GM23338 (cell line): Measurements from ENCODE around the gene ZDHHC3. TPM values are rescaled to one million over a fixed set of nuclear protein-coding genes. Genes with fewer than 3 reads are reported as not detected.

Experiments
- ATAC-seq: fragments of 200-7000 bp; cut with Tn5 transposase; 3 replicates; pipeline ENCODE4 v1.9.1; 2020
- DNase-seq: peaks from one replicate; pipeline ENCODE4 v3.0.0-alpha.2; 2015; ENCODE audit warnings: low spot score
- H2AFZ ChIP-seq: fragments of 200-600 bp; sonication (generic); 2 replicates; pipeline ENCODE4 v1.8.0; 2016; ENCODE audit warnings: antibody characterized with exemption, mild to moderate bottlenecking, moderate library complexity
- H3F3A ChIP-seq: fragments of 200-600 bp; sonication (generic); replicated peaks from 2 replicates; pipeline ENCODE4 v1.8.0; 2017; ENCODE audit warnings: antibody characterized with exemption, mixed run types, low read depth
- H3K27ac ChIP-seq: fragments of 200-600 bp; sonication (generic); 2 replicates; pipeline ENCODE4 v1.6.1; 2016; ENCODE audit warnings: low read depth
- H3K27me3 ChIP-seq: fragments of 200-600 bp; sonication (generic); 2 replicates; pipeline ENCODE4 v1.8.0; 2016; ENCODE audit warnings: mild to moderate bottlenecking, mixed run types, moderate library complexity; ENCODE audit not compliant: insufficient read depth
- H3K36me3 ChIP-seq: fragments of 200-600 bp; sonication (generic); 2 replicates; pipeline ENCODE4 v1.8.0; 2016; ENCODE audit warnings: mild to moderate bottlenecking; ENCODE audit not compliant: insufficient read depth
- H3K4me1 ChIP-seq: fragments of 200-600 bp; sonication (generic); 2 replicates; pipeline ENCODE4 v1.8.0; 2016; ENCODE audit warnings: mild to moderate bottlenecking, moderate library complexity; ENCODE audit not compliant: insufficient read depth
- H3K4me2 ChIP-seq: fragments of 200-600 bp; sonication (generic); 2 replicates; pipeline ENCODE4 v1.7.1; 2017; ENCODE audit warnings: mixed run types
- H3K4me3 ChIP-seq: fragments of 200-600 bp; sonication (generic); 2 replicates; pipeline ENCODE4 v1.6.1; 2016; ENCODE audit warnings: mixed run types
- H3K79me2 ChIP-seq: fragments of 200-600 bp; sonication (generic); replicated peaks from 2 replicates; pipeline ENCODE4 v1.8.0; 2017; ENCODE audit warnings: mild to moderate bottlenecking; ENCODE audit not compliant: insufficient read depth
- H3K9me2 ChIP-seq: fragments of 200-600 bp; sonication (generic); 2 replicates; pipeline ENCODE4 v1.8.0; 2017; ENCODE audit not compliant: insufficient read depth
- H4K20me1 ChIP-seq: fragments of 200-600 bp; sonication (generic); replicated peaks from 2 replicates; pipeline ENCODE4 v1.8.0; 2017; ENCODE audit warnings: mild to moderate bottlenecking; ENCODE audit not compliant: insufficient read depth
- H3K27ac Mint-ChIP-seq: 2 replicates; pipeline ENCODE4 v1.8.0; 2020; ENCODE audit warnings: inconsistent platforms, mild to moderate bottlenecking, moderate library complexity, mixed read lengths
- H3K27me3 Mint-ChIP-seq: 3 replicates; pipeline ENCODE4 v1.8.0; 2022; ENCODE audit warnings: low read depth, mild to moderate bottlenecking, moderate library complexity, mixed read lengths, inconsistent platforms; ENCODE audit not compliant: insufficient read depth, poor library complexity
- H3K36me3 Mint-ChIP-seq: 3 replicates; pipeline ENCODE4 v1.8.0; 2021; ENCODE audit warnings: low read depth, mild to moderate bottlenecking, inconsistent platforms, moderate library complexity, mixed read lengths
- H3K4me1 Mint-ChIP-seq: 3 replicates; pipeline ENCODE4 v1.8.0; 2020; ENCODE audit warnings: mild to moderate bottlenecking, inconsistent platforms, mixed read lengths
- H3K4me3 Mint-ChIP-seq: 3 replicates; pipeline ENCODE4 v1.8.0; 2021; ENCODE audit warnings: moderate library complexity, mild to moderate bottlenecking, inconsistent platforms, mixed read lengths
- H3K9me3 Mint-ChIP-seq: 3 replicates; pipeline ENCODE4 v1.8.0; 2020; ENCODE audit warnings: moderate library complexity, mild to moderate bottlenecking, inconsistent platforms, mixed read lengths
- CTCF ChIP-seq, 2 experiments: fragments of 200-600 bp in 1 of 2; sonication (generic) in 1 of 2; conservative IDR thresholded peaks; 2 replicates each; pipeline versions ENCODE4 v1.5.1 to v1.6.1; 2016 to 2017; ENCODE audit warnings: antibody characterized with exemption in 2 of 2, low read depth in 2 of 2, mild to moderate bottlenecking in 2 of 2, moderate library complexity in 1 of 2
- ETS1 ChIP-seq: IDR thresholded peaks from 2 replicates; pipeline ENCODE4 v1.6.1; 2016; ENCODE audit warnings: antibody characterized with exemption
- POLR2AphosphoS5 ChIP-seq: IDR thresholded peaks from 2 replicates; pipeline ENCODE4 v1.6.1; 2016; ENCODE audit warnings: antibody characterized with exemption, low read depth
- REST ChIP-seq: IDR thresholded peaks from one replicate; pipeline ENCODE4 v1.6.1; 2018; ENCODE audit warnings: antibody characterized with exemption; ENCODE audit not compliant: unreplicated experiment
- ZNF331 ChIP-seq: fragments of 250-450 bp; sonication (Bioruptor Pico); IDR thresholded peaks from 2 replicates; pipeline ENCODE4 v1.5.0; 2020; ENCODE audit warnings: low read depth, mild to moderate bottlenecking, moderate library complexity
- ZNF462 ChIP-seq: fragments of 250-450 bp; sonication (Bioruptor Pico); IDR thresholded peaks from 2 replicates; pipeline ENCODE4 v1.5.0; 2020; ENCODE audit warnings: mild to moderate bottlenecking, moderate library complexity
- polyA plus RNA-seq: library from polyadenylated mRNA; unstranded; fragments of >200 nt; fragmentation: Nextera tagmentation; extraction: Ambion mirVana; gene quantifications from 2 replicates; pipeline ENCODE4 v1.2.1, GENCODE V29; 2016
- total RNA-seq: library from RNA; depleted of rRNA; stranded (reverse); fragments of >200 nt; shearing (Covaris generic); gene quantifications from 2 replicates; pipeline ENCODE4 v1.2.3, GENCODE V29; 2014

The ZDHHC3 gene
- total and polyA plus RNA-seq, 2 experiments from 2014 or later, result 28.9 to 84.2 TPM

- H3K79me2 ChIP-seq, result no peaks in the 10 kb centered on the region
- peaks cover 18% of the 10 kb centered on the region for H3K36me3 Mint-ChIP-seq
- no peak for DNase-seq
- H2AFZ ChIP-seq, result no peak overlapping the region
- TF ChIP-seq ZNF331 (CRISPR knock-in tag) (no peak), REST (no peak), ETS1 (no peak), ZNF462 (no peak), POLR2AphosphoS5 (no peak), CTCF (conservative IDR thresholded peaks at IDR 0.05; ENCODE audit: low read depth in 2 of 2) (no peak)
- H4K20me1 ChIP-seq, result no peaks in the 10 kb centered on the region; the same call in 1 of the 2 replicates
- H3K27ac ChIP-seq, result no peak overlapping the region
- H3K4me1 ChIP-seq, result no peaks in the 10 kb centered on the region
- peaks cover 3% of the 10 kb centered on the region for H3K27me3 Mint-ChIP-seq
- H3K4me2 ChIP-seq, result no peak overlapping the region
- no peak overlapping the region for H3K4me3 Mint-ChIP-seq
- no peaks in the 10 kb centered on the region; the same call in 1 of the 2 replicates for H3K36me3 ChIP-seq
- no peaks in the 10 kb centered on the region for H3K27me3 ChIP-seq
- H3K4me1 Mint-ChIP-seq, result no peaks in the 10 kb centered on the region
- no peaks in the 10 kb centered on the region for H3F3A ChIP-seq
- H3K27ac Mint-ChIP-seq, result no peak overlapping the region
- no peaks in the 10 kb centered on the region for H3K9me3 Mint-ChIP-seq
- H3K4me3 ChIP-seq, result no peak overlapping the region
- no peaks in the 10 kb centered on the region for H3K9me2 ChIP-seq
- no peak for ATAC-seq
Measured at GRCh38 chr3:44924457-44925084, 51.4 kb downstream of the ZDHHC3 start.
